ENCODE results near the gene TXN2.
A peak's percentile ranks its signal among the peaks of the same experiment; 100 is the strongest.

Gene TXN2

GRCh38 chr22:36445158-36445668 lies 36.2 kb downstream of the TXN2 start:
- Mint-ChIP-seq H3K27ac (ENCODE audit: low read depth) (no peak overlapping the region), H3K4me1 (peaks cover 13% of the 10 kb centered on the region)
- no peak for DNase-seq (ENCODE audit: low spot score in 2 of 2)

GRCh38 chr22:36443198-36443770 lies 38.2 kb downstream of the TXN2 start:
- H3K36me3 Mint-ChIP-seq (ENCODE audit: insufficient read depth), result no peaks in the 10 kb centered on the region
- H3K27ac Mint-ChIP-seq (ENCODE audit: low read depth), result no peak overlapping the region
- H3K4me1 Mint-ChIP-seq, result peaks cover 8% of the 10 kb centered on the region
- DNase-seq (ENCODE audit: low spot score in 2 of 2) (no peak), ATAC-seq (replicated peaks; ENCODE audit: extremely low read depth, poor library complexity, severe bottlenecking) (no peak)
- no peaks in the 10 kb centered on the region for H3K27me3 Mint-ChIP-seq
- no peak overlapping the region for H3K4me3 Mint-ChIP-seq
- H3K9me3 Mint-ChIP-seq, result no peaks in the 10 kb centered on the region

More at GRCh38 chr22:36445158-36445668, 36.2 kb downstream of the TXN2 start:
- H3K27me3 Mint-ChIP-seq, result no peaks in the 10 kb centered on the region
- ATAC-seq (replicated peaks; ENCODE audit: extremely low read depth, poor library complexity, severe bottlenecking), result no peak
- no peak overlapping the region for H3K4me3 Mint-ChIP-seq
- no peaks in the 10 kb centered on the region for H3K9me3 Mint-ChIP-seq
- no peaks in the 10 kb centered on the region for H3K36me3 Mint-ChIP-seq (ENCODE audit: insufficient read depth)

- H3K27me3 Mint-ChIP-seq, result no peaks in the 10 kb centered on the region
- H3K4me1 Mint-ChIP-seq, result peaks cover 8% of the 10 kb centered on the region
- H3K4me3 Mint-ChIP-seq, result no peak overlapping the region
- no peak for DNase-seq (ENCODE audit: low spot score in 2 of 2)
- no peak overlapping the region for H3K27ac Mint-ChIP-seq (ENCODE audit: low read depth)
- H3K9me3 Mint-ChIP-seq, result no peaks in the 10 kb centered on the region
- H3K36me3 Mint-ChIP-seq (ENCODE audit: insufficient read depth), result no peaks in the 10 kb centered on the region
- no peak for ATAC-seq (replicated peaks; ENCODE audit: extremely low read depth, poor library complexity, severe bottlenecking)
Measured at GRCh38 chr22:36442506-36443197, 38.8 kb downstream of the TXN2 start.

- no peak for DNase-seq (ENCODE audit: low spot score in 2 of 2)
- Mint-ChIP-seq H3K27ac (ENCODE audit: low read depth) (no peak overlapping the region), H3K27me3 (no peaks in the 10 kb centered on the region), H3K4me3 (no peak overlapping the region), H3K4me1 (peaks cover 16% of the 10 kb centered on the region), H3K36me3 (ENCODE audit: insufficient read depth) (peaks cover 6% of the 10 kb centered on the region), H3K9me3 (no peaks in the 10 kb centered on the region)
- ATAC-seq (replicated peaks; ENCODE audit: extremely low read depth, poor library complexity, severe bottlenecking), result no peak
Measured at GRCh38 chr22:36440429-36441002, 40.9 kb downstream of the TXN2 start.

GRCh38 chr22:36439481-36440271 lies 41.8 kb downstream of the TXN2 start:
- DNase-seq (ENCODE audit: low spot score in 2 of 2), result no peak
- Mint-ChIP-seq H3K27me3 (no peaks in the 10 kb centered on the region), H3K27ac (ENCODE audit: low read depth) (no peak overlapping the region)

GRCh38 chr22:36435516-36436415 lies 45.7 kb downstream of the TXN2 start:
- DNase-seq (ENCODE audit: low spot score in 2 of 2), result peak; percentile 47 to 83
- no peaks in the 10 kb centered on the region for H3K27me3 Mint-ChIP-seq
- H3K4me3 Mint-ChIP-seq, result peak overlapping the region; percentile 66
- peak overlapping the region; percentile 95 for H3K27ac Mint-ChIP-seq (ENCODE audit: low read depth)
- peak; percentile 96 for ATAC-seq (replicated peaks; ENCODE audit: extremely low read depth, poor library complexity, severe bottlenecking)
- peaks cover 12% of the 10 kb centered on the region for H3K4me1 Mint-ChIP-seq
- H3K9me3 Mint-ChIP-seq, result no peaks in the 10 kb centered on the region
- H3K36me3 Mint-ChIP-seq (ENCODE audit: insufficient read depth), result peaks cover 9% of the 10 kb centered on the region

More at GRCh38 chr22:36439481-36440271, 41.8 kb downstream of the TXN2 start:
- Mint-ChIP-seq H3K36me3 (ENCODE audit: insufficient read depth) (peaks cover 8% of the 10 kb centered on the region), H3K4me1 (peaks cover 20% of the 10 kb centered on the region), H3K9me3 (no peaks in the 10 kb centered on the region), H3K4me3 (no peak overlapping the region)
- no peak for ATAC-seq (replicated peaks; ENCODE audit: extremely low read depth, poor library complexity, severe bottlenecking)

- peaks cover 9% of the 10 kb centered on the region for H3K36me3 Mint-ChIP-seq (ENCODE audit: insufficient read depth)
Measured at GRCh38 chr22:36433318-36434231, 47.9 kb downstream of the TXN2 start.

GRCh38 chr22:36432592-36433317 lies 48.7 kb downstream of the TXN2 start:
- H3K36me3 Mint-ChIP-seq (ENCODE audit: insufficient read depth), result peaks cover 9% of the 10 kb centered on the region
- no peak for DNase-seq (ENCODE audit: low spot score in 2 of 2)
- H3K9me3 Mint-ChIP-seq, result no peaks in the 10 kb centered on the region
- H3K27me3 Mint-ChIP-seq, result no peaks in the 10 kb centered on the region
- ATAC-seq (replicated peaks; ENCODE audit: extremely low read depth, poor library complexity, severe bottlenecking), result no peak
- no peak overlapping the region for H3K27ac Mint-ChIP-seq (ENCODE audit: low read depth)
- H3K4me1 Mint-ChIP-seq, result peaks cover 12% of the 10 kb centered on the region
- no peak overlapping the region for H3K4me3 Mint-ChIP-seq

More at GRCh38 chr22:36433318-36434231, 47.9 kb downstream of the TXN2 start:
- Mint-ChIP-seq H3K9me3 (no peaks in the 10 kb centered on the region), H3K4me3 (no peak overlapping the region), H3K27ac (ENCODE audit: low read depth) (no peak overlapping the region), H3K4me1 (peaks cover 12% of the 10 kb centered on the region), H3K27me3 (no peaks in the 10 kb centered on the region)
- ATAC-seq (replicated peaks; ENCODE audit: extremely low read depth, poor library complexity, severe bottlenecking) (no peak), DNase-seq (ENCODE audit: low spot score in 2 of 2) (no peak)

GRCh38 chr22:36431977-36432376 lies 49.5 kb downstream of the TXN2 start:
- DNase-seq (ENCODE audit: low spot score in 2 of 2), result no peak
- peaks cover 12% of the 10 kb centered on the region for H3K4me1 Mint-ChIP-seq
- no peaks in the 10 kb centered on the region for H3K9me3 Mint-ChIP-seq
- no peaks in the 10 kb centered on the region for H3K27me3 Mint-ChIP-seq
- no peak for ATAC-seq (replicated peaks; ENCODE audit: extremely low read depth, poor library complexity, severe bottlenecking)
- H3K4me3 Mint-ChIP-seq, result no peak overlapping the region
- H3K27ac Mint-ChIP-seq (ENCODE audit: low read depth), result no peak overlapping the region
- peaks cover 9% of the 10 kb centered on the region for H3K36me3 Mint-ChIP-seq (ENCODE audit: insufficient read depth)

- H3K4me3 Mint-ChIP-seq, result no peak overlapping the region
- peaks cover 6% of the 10 kb centered on the region for H3K36me3 Mint-ChIP-seq (ENCODE audit: insufficient read depth)
- ATAC-seq (replicated peaks; ENCODE audit: extremely low read depth, poor library complexity, severe bottlenecking) (no peak), DNase-seq (ENCODE audit: low spot score in 2 of 2) (no peak)
- no peak overlapping the region for H3K27ac Mint-ChIP-seq (ENCODE audit: low read depth)
- peaks cover 7% of the 10 kb centered on the region for H3K4me1 Mint-ChIP-seq
- no peaks in the 10 kb centered on the region for H3K9me3 Mint-ChIP-seq
- H3K27me3 Mint-ChIP-seq, result no peaks in the 10 kb centered on the region
Measured at GRCh38 chr22:36430863-36431262, 50.6 kb downstream of the TXN2 start.

Data from central memory CD8-positive, alpha-beta T cell (primary cell).